KMS-11 (cell line): ENCODE data around the gene FAM153A.
"Not testable (repeated sequence)": the region's sequence is repeated elsewhere in the genome, so short reads cannot be mapped to it uniquely, and the experiment has no call there.

ENCODE experiments used
- H2AFZ ChIP-seq: fragments of 200-600 bp; sonication (generic); 2 replicates; pipeline ENCODE4 v1.6.1; 2016; ENCODE audit warnings: antibody characterized with exemption, mixed run types, low read depth
- H3K27ac ChIP-seq: fragments of 200-600 bp; sonication (generic); 2 replicates; pipeline ENCODE4 v1.6.1; 2016; ENCODE audit warnings: mild to moderate bottlenecking, mixed run types
- H3K27me3 ChIP-seq: fragments of 200-600 bp; sonication (generic); 2 replicates; pipeline ENCODE4 v1.6.1; 2017; ENCODE audit warnings: mild to moderate bottlenecking, low read depth, mixed run types, moderate library complexity; ENCODE audit not compliant: insufficient read depth
- H3K36me3 ChIP-seq: fragments of 200-600 bp; sonication (generic); 2 replicates; pipeline ENCODE4 v1.6.1; 2017; ENCODE audit warnings: mild to moderate bottlenecking, mixed run types; ENCODE audit not compliant: insufficient read depth
- H3K4me1 ChIP-seq: fragments of 200-600 bp; sonication (generic); 2 replicates; pipeline ENCODE4 v1.6.1; 2016; ENCODE audit warnings: mild to moderate bottlenecking, low read depth, mixed run types; ENCODE audit not compliant: poor library complexity, severe bottlenecking
- H3K4me2 ChIP-seq: fragments of 200-600 bp; sonication (generic); 2 replicates; pipeline ENCODE4 v1.7.0; 2016; ENCODE audit warnings: mild to moderate bottlenecking, mixed run types
- H3K4me3 ChIP-seq: fragments of 200-600 bp; sonication (generic); IDR thresholded peaks from 2 replicates; pipeline ENCODE4 v1.6.1; 2017; ENCODE audit warnings: low read depth, low read length, mixed read lengths; ENCODE audit not compliant: insufficient read depth
- H3K79me2 ChIP-seq: fragments of 200-600 bp; sonication (generic); 2 replicates; pipeline ENCODE4 v1.6.1; 2016; ENCODE audit warnings: low read depth, mixed run types; ENCODE audit not compliant: insufficient read depth
- H3K9ac ChIP-seq: fragments of 200-600 bp; sonication (generic); 2 replicates; pipeline ENCODE4 v1.6.1; 2016; ENCODE audit warnings: mild to moderate bottlenecking, mixed run types
- H4K20me1 ChIP-seq: fragments of 200-600 bp; sonication (generic); 2 replicates; pipeline ENCODE4 v1.6.1; 2016; ENCODE audit warnings: mild to moderate bottlenecking, mixed run types; ENCODE audit not compliant: insufficient read depth

The FAM153A gene

DNA sequence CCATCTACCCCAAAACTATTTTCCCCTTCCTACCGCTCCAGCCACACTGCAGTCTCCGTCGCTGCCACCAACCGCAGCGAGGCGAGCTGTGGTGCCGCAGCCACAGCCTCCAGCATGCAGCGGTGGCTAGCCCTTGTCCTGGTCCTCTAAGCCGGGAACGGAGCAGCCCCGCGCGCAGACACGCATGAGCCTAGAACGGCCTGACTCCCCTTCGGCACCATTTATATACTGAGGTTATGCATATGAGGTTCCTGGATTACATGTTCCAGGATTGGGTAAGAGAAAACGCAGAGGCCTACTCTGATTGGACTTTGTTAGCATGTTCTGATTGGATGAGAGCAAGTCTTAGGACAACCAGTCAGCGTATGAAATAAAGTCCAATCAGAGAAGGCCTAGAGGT is 24.6 kb upstream of the FAM153A start:
- H3K27ac ChIP-seq, H3K9ac ChIP-seq, H2AFZ ChIP-seq, H3K27me3 ChIP-seq, H4K20me1 ChIP-seq, H3K36me3 ChIP-seq, H3K4me2 ChIP-seq, H3K79me2 ChIP-seq, H3K4me3 ChIP-seq, H3K4me1 ChIP-seq: not testable (repeated sequence)

DNA sequence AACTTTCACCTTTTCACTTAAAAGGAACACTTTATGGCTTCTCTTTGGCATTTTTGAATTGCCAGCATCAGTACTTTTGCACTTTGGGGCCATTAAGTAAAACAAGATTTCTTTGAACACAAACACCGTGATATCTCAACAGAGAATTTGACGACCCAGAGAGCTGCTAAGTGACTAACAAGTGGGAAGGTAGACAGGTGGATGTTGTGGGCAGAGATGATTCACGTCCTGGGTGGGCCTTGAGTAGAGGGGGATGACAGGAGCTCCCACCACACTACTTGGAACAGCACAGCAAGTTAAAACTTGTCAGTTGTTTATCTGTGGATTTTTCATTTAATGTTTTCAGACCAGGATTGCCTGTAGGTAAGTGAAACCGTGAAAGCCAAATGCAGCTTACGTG is 18.7 kb upstream of the FAM153A start:
- H4K20me1 ChIP-seq, H3K36me3 ChIP-seq, H3K79me2 ChIP-seq, H3K9ac ChIP-seq, H3K27me3 ChIP-seq, H3K4me2 ChIP-seq, H3K4me3 ChIP-seq, H3K4me1 ChIP-seq, H2AFZ ChIP-seq, H3K27ac ChIP-seq: not testable (repeated sequence)

DNA sequence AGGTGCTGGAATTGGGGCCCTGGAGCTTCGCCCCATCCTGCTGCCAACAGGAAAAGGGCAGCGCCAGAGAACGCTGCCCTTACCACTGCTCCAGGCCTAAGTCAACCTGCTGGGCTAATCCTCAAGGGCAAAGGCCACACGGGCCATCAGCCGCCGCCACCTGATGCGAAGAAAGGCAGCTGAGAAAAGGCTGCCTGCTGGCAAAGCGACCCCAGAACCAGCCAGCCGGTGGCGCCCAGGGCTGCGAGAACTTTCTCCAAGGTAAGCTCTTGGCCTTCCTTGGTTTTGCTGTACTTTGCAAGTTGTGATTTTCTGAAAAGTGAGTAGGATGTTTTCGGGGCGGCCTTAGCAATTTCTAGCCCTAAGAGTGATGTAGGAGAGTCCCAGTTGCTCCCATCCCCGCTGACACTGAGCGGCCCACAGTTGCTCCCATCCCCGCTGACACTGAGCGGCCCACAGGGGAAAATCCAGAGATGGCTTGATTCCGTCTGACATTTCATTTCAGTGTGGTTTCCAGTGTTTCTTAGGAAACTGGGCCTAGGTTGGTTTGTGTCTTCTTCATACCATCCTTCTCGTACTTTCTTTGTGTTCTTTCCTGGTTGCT is 15.6 kb upstream of the FAM153A start:
- not testable (repeated sequence) for H3K4me1 ChIP-seq, H2AFZ ChIP-seq, H4K20me1 ChIP-seq, H3K79me2 ChIP-seq, H3K27ac ChIP-seq, H3K4me2 ChIP-seq, H3K4me3 ChIP-seq, H3K36me3 ChIP-seq, H3K9ac ChIP-seq, H3K27me3 ChIP-seq

DNA sequence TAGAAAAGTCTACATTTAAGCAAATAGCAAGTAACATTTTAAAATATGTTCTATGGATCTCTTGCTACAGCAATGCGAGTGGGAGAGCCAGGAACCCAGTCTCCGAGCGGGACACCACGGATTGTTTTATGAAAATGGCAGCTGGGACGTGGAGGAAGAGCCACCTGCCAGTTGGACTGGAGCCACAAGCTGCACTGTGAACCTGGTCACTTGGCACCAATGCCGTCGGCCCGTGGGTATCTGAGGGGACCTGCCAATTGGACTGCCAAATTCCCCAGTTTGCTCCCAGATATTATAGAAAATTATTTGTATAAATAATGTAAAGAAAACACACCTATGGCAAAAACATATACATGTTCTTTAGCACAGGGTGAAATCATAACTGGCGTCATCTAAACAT is 10.6 kb upstream of the FAM153A start:
- not testable (repeated sequence) for H3K4me1 ChIP-seq, H2AFZ ChIP-seq, H3K27ac ChIP-seq, H4K20me1 ChIP-seq, H3K4me3 ChIP-seq, H3K9ac ChIP-seq, H3K36me3 ChIP-seq, H3K4me2 ChIP-seq, H3K27me3 ChIP-seq, H3K79me2 ChIP-seq

DNA sequence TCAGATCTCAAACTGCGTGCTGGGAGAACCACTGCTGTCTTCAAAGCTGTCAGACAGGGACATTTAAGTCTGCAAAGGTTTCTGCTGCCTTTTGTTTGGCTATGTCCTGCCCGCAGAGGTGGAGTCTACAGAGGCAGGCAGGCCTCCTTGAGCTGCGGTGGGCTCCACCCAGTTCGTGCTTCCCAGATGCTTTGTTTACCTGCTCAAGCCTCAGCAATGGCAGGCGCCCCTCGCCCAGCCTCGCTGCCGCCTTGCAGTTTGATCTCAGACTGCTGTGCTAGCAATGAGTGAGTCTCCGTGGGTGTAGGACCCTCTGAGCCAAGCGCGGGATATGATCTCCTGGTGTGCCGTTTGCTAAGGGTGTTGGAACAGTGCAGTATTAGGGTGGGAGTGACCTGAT is 8.9 kb upstream of the FAM153A start:
- H4K20me1 ChIP-seq: not testable (repeated sequence)

DNA sequence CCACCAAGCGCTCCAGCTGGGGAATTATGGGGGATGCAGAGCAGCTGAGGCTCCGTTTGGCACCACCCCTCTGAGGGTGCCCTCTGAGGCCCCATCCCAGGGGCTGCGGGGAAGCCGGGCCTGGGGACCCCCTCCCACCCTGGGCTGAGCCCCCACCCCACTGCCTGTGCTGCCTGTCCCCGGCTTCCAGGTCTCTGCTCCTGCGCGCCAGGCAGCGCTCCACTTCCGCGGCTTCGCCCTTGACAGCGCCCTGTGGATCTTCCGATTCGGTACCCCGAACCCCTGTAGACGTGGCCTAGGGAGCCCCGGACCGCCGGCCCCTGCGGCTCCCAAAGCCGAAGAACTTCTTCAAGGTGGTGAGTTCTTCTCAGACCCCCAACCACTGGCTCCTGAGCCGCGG is 530 bp downstream of the FAM153A start:
- H3K27ac ChIP-seq, H3K4me3 ChIP-seq, H4K20me1 ChIP-seq, H2AFZ ChIP-seq, H3K4me2 ChIP-seq, H3K9ac ChIP-seq, H3K4me1 ChIP-seq, H3K27me3 ChIP-seq, H3K79me2 ChIP-seq, H3K36me3 ChIP-seq: not testable (repeated sequence)

More for the DNA sequence above, 8.9 kb upstream of the FAM153A start:
- H3K4me2 ChIP-seq, H3K4me3 ChIP-seq, H3K36me3 ChIP-seq, H2AFZ ChIP-seq, H3K27ac ChIP-seq, H3K27me3 ChIP-seq, H3K9ac ChIP-seq, H3K4me1 ChIP-seq, H3K79me2 ChIP-seq: not testable (repeated sequence)

DNA sequence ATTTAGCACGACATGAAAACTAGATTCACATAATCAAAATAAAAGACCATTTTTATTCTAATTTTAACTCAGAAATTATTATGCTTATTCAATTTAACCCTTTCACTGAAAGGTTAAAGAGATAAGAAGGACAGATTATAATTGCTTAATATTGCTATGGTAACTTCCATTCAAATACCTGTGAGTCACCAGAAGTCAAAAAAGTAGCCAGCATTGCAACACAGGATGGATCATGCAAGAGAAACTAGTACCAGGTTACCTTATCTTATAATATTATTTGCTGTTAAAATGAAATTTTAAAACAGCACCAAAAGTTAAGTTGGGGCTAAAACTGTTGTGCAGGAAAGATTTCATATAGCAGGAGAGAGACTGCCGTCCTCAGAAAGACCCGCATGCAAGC is 11.5 kb downstream of the FAM153A start:
- H3K4me3 ChIP-seq, H3K27me3 ChIP-seq, H3K79me2 ChIP-seq, H3K4me1 ChIP-seq, H3K27ac ChIP-seq, H2AFZ ChIP-seq, H3K36me3 ChIP-seq, H4K20me1 ChIP-seq, H3K4me2 ChIP-seq, H3K9ac ChIP-seq: not testable (repeated sequence)

DNA sequence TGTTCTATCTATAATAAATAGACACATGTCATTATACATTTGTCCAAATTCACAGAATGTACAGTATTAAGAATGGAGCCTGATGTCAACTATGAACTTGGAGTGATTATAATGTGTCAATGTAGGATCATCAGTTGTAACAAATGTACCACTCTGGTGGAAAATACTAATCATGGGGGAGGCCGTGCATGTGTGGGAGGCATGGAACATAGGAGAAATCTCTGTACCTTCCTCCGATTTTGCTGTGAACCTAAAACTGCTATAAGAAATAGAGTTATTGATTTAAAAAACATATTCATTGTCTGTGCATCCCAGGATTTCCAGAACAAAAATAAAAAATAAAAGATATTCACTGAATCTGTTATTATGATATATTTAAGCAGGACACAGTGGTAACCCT is 12.1 kb downstream of the FAM153A start:
- not testable (repeated sequence) for H3K36me3 ChIP-seq, H3K27ac ChIP-seq, H3K79me2 ChIP-seq, H3K4me1 ChIP-seq, H4K20me1 ChIP-seq, H3K9ac ChIP-seq, H3K4me3 ChIP-seq, H3K27me3 ChIP-seq, H2AFZ ChIP-seq, H3K4me2 ChIP-seq

DNA sequence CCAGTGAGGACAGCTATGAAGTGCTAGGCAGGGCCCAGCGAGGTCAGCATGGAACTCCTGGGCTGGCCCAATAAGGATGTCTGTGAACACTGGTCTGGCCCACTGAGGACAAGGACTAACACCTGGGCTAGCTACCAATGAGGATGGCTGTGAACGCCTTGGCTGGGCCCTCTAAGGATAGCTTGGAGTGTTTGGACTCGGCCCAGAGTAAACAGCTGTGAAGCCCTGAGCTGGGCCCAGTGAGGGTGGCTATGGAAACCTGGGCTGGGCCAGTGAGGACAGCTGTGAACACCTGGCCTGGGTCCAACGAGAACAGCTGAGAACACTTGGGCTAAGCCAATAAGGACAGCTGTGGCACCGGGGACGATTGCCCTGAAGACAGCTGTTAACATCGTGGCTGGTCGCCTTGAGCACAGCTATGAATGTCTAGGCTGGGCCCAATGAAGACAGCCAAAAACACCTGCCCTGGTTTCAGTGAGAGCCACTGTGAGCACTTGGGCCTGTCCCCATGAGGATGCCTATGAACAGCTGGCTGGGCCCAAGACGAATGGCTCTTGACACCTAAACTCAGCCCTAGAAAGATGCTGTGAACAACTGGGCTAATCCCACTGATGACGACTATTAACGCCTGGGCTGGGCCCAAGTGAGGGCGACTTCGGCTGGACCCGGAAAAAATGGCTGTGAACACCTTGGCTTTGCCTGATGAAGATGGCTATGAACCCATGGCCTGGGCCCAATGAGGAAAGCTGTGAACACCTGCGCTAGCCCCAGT is 18.8 kb downstream of the FAM153A start:
- H3K27me3 ChIP-seq, H3K36me3 ChIP-seq, H3K9ac ChIP-seq, H2AFZ ChIP-seq, H3K79me2 ChIP-seq, H4K20me1 ChIP-seq, H3K4me3 ChIP-seq, H3K4me1 ChIP-seq, H3K27ac ChIP-seq, H3K4me2 ChIP-seq: not testable (repeated sequence)

DNA sequence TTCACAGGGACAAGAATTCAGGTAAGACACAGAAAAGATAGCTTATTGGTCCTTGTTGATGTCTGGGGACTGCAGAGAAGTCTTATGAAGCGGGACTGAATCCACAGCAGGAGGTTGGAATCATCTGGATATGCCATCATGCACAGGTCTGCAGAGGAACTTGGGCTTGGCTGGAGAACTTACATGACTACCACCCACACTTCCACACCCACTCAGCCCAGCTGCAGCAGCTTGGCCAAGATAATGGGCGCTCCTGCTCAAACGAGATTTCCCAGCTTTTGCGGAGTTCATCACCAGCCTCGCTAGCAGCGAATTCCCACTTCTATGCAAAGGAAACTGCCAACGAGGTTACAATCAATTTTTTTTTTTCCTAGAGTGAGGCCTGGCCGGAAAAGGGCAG is 21.7 kb downstream of the FAM153A start:
- H3K4me2 ChIP-seq, H3K9ac ChIP-seq, H3K27ac ChIP-seq, H3K4me3 ChIP-seq, H3K36me3 ChIP-seq, H3K4me1 ChIP-seq, H2AFZ ChIP-seq, H4K20me1 ChIP-seq, H3K27me3 ChIP-seq, H3K79me2 ChIP-seq: not testable (repeated sequence)
